CD14-positive monocyte (primary cell): Measurements from ENCODE around the gene MMRN2. TPM values are rescaled to one million over a fixed set of nuclear protein-coding genes. Genes with fewer than 3 reads are reported as not detected.
A peak's percentile ranks its signal among the peaks of the same experiment; 100 is the strongest.

Source experiments
- DNase-seq, 3 donors: peaks; one replicate each; pipeline ENCODE4 v3.0.0-alpha.2; 2011 to 2022
- H2AFZ ChIP-seq: 2 replicates; pipeline ENCODE4 v1.6.0; 2012; ENCODE audit warnings: mild to moderate bottlenecking, low read depth, low read length, inconsistent platforms; ENCODE audit not compliant: insufficient read depth, poor library complexity, severe bottlenecking
- H3K27ac ChIP-seq, 2 donors: 1 replicate in 1 of 2; 2 replicates in 1 of 2; pipeline ENCODE4 v1.5.1; 2012 to 2013; ENCODE audit warnings: low read length in 2 of 2, control low read depth in 1 of 2, inconsistent platforms in 1 of 2, low read depth in 1 of 2, mild to moderate bottlenecking in 1 of 2
- H3K27me3 ChIP-seq, 2 donors: one replicate each; pipeline versions ENCODE4 v1.6.0 to v1.6.1; 2011 to 2013; ENCODE audit warnings: low read length in 2 of 2; ENCODE audit not compliant: control insufficient read depth in 2 of 2, insufficient read depth in 2 of 2
- H3K36me3 ChIP-seq, 2 donors: replicated peaks in 1 of 2; 1 replicate in 1 of 2; 2 replicates in 1 of 2; pipeline versions ENCODE4 v1.5.1 to v1.6.1; 2012 to 2013; ENCODE audit warnings: low read length in 2 of 2, control low read depth in 1 of 2, inconsistent platforms in 1 of 2, mild to moderate bottlenecking in 1 of 2; ENCODE audit not compliant: insufficient read depth in 2 of 2, control insufficient read depth in 1 of 2
- H3K4me1 ChIP-seq, 2 donors: 1 replicate in 1 of 2; 2 replicates in 1 of 2; pipeline versions ENCODE4 v1.5.1 to v1.6.1; 2012 to 2013; ENCODE audit warnings: low read length in 2 of 2, control low read depth in 1 of 2, inconsistent platforms in 1 of 2, mild to moderate bottlenecking in 1 of 2, moderate library complexity in 1 of 2; ENCODE audit not compliant: insufficient read depth in 2 of 2, control insufficient read depth in 1 of 2
- H3K4me2 ChIP-seq: replicated peaks from 2 replicates; pipeline ENCODE3; 2012; ENCODE audit warnings: low read length, moderate library complexity, mild to moderate bottlenecking; ENCODE audit not compliant: poor library complexity, severe bottlenecking; ENCODE audit errors: extremely low read depth
- H3K4me3 ChIP-seq, 3 experiments: fragments of 200-600 bp in 1 of 3; sonication (generic) in 1 of 3; replicated peaks in 1 of 3; 1 replicate in 2 of 3; 2 replicates in 1 of 3; pipeline ENCODE4 v1.5.1; 2011 to 2013; ENCODE audit warnings: low read length in 3 of 3, mild to moderate bottlenecking in 3 of 3, control low read depth in 2 of 3, low read depth in 2 of 3, inconsistent platforms in 1 of 3, moderate library complexity in 1 of 3
- H3K79me2 ChIP-seq: 2 replicates; pipeline ENCODE4 v1.6.0; 2012; ENCODE audit warnings: mild to moderate bottlenecking, control low read depth, inconsistent platforms, low read length, moderate library complexity; ENCODE audit not compliant: insufficient read depth
- H3K9ac ChIP-seq: 2 replicates; pipeline ENCODE4 v1.6.0; 2017; ENCODE audit warnings: low read length, mild to moderate bottlenecking; ENCODE audit not compliant: insufficient read depth, poor library complexity, severe bottlenecking
- H3K9me3 ChIP-seq, 2 donors: replicated peaks in 1 of 2; 1 replicate in 1 of 2; 2 replicates in 1 of 2; pipeline versions ENCODE4 v1.5.1 to v1.6.1; 2012 to 2013; ENCODE audit warnings: low read length in 2 of 2, control low read depth in 1 of 2; ENCODE audit not compliant: control insufficient read depth in 1 of 2, insufficient read depth in 1 of 2
- H4K20me1 ChIP-seq: 2 replicates; pipeline ENCODE4 v1.6.0; 2012; ENCODE audit warnings: mild to moderate bottlenecking, low read length, control low read depth, moderate library complexity; ENCODE audit not compliant: insufficient read depth
- H3K27ac Mint-ChIP-seq, 7 donors: one replicate each; pipeline ENCODE4 v1.8.0; 2020; ENCODE audit warnings: mild to moderate bottlenecking in 7 of 7, mixed read lengths in 7 of 7, moderate library complexity in 6 of 7, inconsistent platforms in 2 of 7
- H3K27me3 Mint-ChIP-seq, 3 donors: one replicate each; pipeline ENCODE4 v1.8.0; 2021 to 2022; ENCODE audit warnings: low read depth in 3 of 3, mild to moderate bottlenecking in 3 of 3, mixed read lengths in 3 of 3, moderate library complexity in 3 of 3, inconsistent platforms in 1 of 3
- H3K36me3 Mint-ChIP-seq, 2 donors: one replicate each; pipeline ENCODE4 v1.8.0; 2020; ENCODE audit warnings: mixed read lengths in 2 of 2, inconsistent platforms in 1 of 2, mild to moderate bottlenecking in 1 of 2
- H3K4me1 Mint-ChIP-seq: one replicate; pipeline ENCODE4 v1.8.0; 2020; ENCODE audit warnings: mild to moderate bottlenecking, mixed read lengths
- H3K4me3 Mint-ChIP-seq, 2 donors: one replicate each; pipeline ENCODE4 v1.8.0; 2020; ENCODE audit warnings: mild to moderate bottlenecking in 2 of 2, mixed read lengths in 2 of 2, moderate library complexity in 1 of 2
- H3K9me3 Mint-ChIP-seq, 7 donors: one replicate each; pipeline ENCODE4 v1.8.0; 2020 to 2022; ENCODE audit warnings: mixed read lengths in 7 of 7, mild to moderate bottlenecking in 6 of 7, moderate library complexity in 6 of 7, inconsistent platforms in 2 of 7
- WGBS: methylation state at CpG from one replicate; pipeline ENCODE4 v1.1.5; 2013; ENCODE audit warnings: missing lambda C conversion rate; ENCODE audit not compliant: insufficient coverage; 5-methylcytosine and 5-hydroxymethylcytosine counted together
- intact Hi-C, 2 donors: fragments of 100-400 bp; cut with micrococcal nuclease; formaldehyde crosslinking; loops; one replicate each; pipeline versions ENCODE4 v1.15.0 to v1.15.1; 2023
- polyA plus RNA-seq, 3 donors: library from polyadenylated mRNA; depleted of rRNA in 1 of 3; unstranded in 2 of 3; stranded (reverse) in 1 of 3; fragments of 300-500 nt in 2 of 3; fragments of >200 nt in 1 of 3; fragmentation: Illumina TruSeq in 2 of 3; gene quantifications; 1 replicate in 2 of 3; 2 replicates in 1 of 3; pipeline ENCODE4 v1.2.3, GENCODE V29; 2012 to 2021
- TF ChIP-seq, protein P1 (sequence below): fragments of 200-600 bp; IDR thresholded peaks from one replicate; pipeline ENCODE4 v1.8.0; 2022; ENCODE audit warnings: antibody characterized with exemption, mild to moderate bottlenecking

Gene MMRN2
- polyA plus RNA-seq, 3 donors: 0.07 to 1.8 TPM; not detected in 1

DNA sequence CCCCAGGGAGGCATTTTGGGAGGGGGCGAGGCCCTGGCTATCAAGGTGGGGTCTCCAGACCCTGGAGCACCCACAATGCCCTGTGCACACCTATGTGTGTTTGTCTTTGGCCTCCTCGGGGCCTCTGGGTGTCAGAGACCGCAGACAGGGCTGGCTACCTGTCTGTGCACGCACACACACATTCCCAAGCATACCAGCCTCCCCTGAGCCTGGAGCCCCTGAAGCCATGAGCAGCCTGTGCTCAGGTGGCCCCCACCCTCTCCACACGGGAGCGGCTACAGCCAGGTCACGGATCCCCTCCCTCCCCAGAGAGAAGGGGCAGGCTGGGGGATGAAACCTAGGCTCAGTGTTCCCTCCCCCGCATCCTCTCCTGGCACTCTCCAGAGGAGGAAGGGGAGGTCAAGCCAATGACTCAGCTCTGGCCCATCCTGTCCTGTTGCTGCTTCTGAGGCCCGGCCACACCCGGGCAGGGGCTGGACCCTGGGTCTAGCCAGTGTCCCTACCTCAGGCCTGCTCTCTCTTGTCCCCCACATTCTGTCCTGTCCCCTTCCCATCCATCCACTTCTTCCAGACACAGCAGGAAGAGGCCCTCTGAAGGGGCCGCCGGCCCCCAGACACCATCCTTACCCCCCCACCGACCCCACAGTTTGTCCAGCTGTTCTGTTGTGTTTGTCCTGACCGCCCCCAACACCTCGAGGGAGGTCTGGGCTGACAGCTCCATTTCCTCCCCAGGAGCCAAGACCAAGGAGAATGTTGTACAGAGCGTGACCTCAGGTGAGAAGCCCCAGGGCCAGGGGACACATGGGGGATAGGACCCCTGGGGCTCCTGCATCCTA is 1.7 kb upstream of the MMRN2 start:
- no peaks in the 10 kb centered on the region for H3K36me3 ChIP-seq
- TF ChIP-seq, protein P1, sequence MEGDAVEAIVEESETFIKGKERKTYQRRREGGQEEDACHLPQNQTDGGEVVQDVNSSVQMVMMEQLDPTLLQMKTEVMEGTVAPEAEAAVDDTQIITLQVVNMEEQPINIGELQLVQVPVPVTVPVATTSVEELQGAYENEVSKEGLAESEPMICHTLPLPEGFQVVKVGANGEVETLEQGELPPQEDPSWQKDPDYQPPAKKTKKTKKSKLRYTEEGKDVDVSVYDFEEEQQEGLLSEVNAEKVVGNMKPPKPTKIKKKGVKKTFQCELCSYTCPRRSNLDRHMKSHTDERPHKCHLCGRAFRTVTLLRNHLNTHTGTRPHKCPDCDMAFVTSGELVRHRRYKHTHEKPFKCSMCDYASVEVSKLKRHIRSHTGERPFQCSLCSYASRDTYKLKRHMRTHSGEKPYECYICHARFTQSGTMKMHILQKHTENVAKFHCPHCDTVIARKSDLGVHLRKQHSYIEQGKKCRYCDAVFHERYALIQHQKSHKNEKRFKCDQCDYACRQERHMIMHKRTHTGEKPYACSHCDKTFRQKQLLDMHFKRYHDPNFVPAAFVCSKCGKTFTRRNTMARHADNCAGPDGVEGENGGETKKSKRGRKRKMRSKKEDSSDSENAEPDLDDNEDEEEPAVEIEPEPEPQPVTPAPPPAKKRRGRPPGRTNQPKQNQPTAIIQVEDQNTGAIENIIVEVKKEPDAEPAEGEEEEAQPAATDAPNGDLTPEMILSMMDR: no peak
- peaks cover 0 to under 1% of the 10 kb centered on the region in 2 donors for H3K9me3 ChIP-seq
- intact Hi-C loops: no loop called here
- H3K4me3 ChIP-seq: no peak overlapping the region
- H3K27ac Mint-ChIP-seq: no peak overlapping the region
- no peak overlapping the region for H3K4me2 ChIP-seq
- H3K9me3 Mint-ChIP-seq: peaks cover 0 to 8% (median under 1%) of the 10 kb centered on the region in 7 donors
- WGBS: 33% methylated on average over 5 of the region's 16 CpGs
- peak overlapping the region in 1 of 2 donors; percentile 62 for H3K4me3 Mint-ChIP-seq
- peaks cover 1 to 5% (median 4%) of the 10 kb centered on the region in 3 donors for H3K27me3 Mint-ChIP-seq
- H3K4me1 Mint-ChIP-seq: peaks cover 32% of the 10 kb centered on the region
- no peak overlapping the region for H3K27ac ChIP-seq
- peak in 1 of 3 donors; percentile 40 for DNase-seq
- H2AFZ ChIP-seq: no peak overlapping the region
- H3K79me2 ChIP-seq: no peaks in the 10 kb centered on the region
- H3K4me1 ChIP-seq: peaks cover 36 to 47% of the 10 kb centered on the region in 2 donors
- no peak overlapping the region for H3K9ac ChIP-seq
- no peaks in the 10 kb centered on the region for H3K27me3 ChIP-seq
- H4K20me1 ChIP-seq: no peaks in the 10 kb centered on the region
- H3K36me3 Mint-ChIP-seq: no peaks in the 10 kb centered on the region

DNA sequence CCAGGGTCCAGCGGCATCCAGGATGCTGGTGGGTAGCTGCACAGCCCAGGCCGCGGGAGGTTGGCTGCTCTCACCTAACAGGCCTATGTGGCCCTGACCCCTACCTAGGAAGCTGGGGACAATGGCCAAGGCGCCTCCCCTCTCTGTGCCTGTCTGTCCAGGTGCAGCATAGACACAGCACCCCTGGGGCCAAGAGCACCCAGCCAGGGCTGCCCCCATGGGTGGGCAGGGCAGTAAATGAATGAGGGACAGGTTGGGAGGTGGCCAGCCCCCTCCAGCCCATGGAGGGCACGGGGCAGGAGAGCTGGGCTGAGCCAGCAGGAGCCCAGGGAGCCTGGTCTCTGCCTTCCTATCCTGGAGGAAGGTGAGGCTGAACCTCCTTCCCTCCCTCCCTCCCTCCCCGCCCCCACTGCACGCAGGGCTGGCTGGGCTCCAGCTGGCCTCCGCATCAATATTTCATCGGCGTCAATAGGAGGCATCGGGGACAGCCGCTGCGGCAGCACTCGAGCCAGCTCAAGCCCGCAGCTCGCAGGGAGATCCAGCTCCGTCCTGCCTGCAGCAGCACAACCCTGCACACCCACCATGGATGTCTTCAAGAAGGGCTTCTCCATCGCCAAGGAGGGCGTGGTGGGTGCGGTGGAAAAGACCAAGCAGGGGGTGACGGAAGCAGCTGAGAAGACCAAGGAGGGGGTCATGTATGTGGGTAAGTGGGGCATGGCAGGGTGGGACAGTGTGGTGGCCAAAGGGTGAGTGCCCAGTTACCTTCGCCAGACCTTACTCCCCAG is 893 bp upstream of the MMRN2 start, which contains the start of gene SNCG:
Gene SNCG, plus strand, starts transcription at position 484 of the 785 bp plus-strand sequence. Its CDS starts 99 bp downstream, at position 583.
- Mint-ChIP-seq H3K27ac (peak within 1 kb of the TSS in 2 of 7 donors; percentile 11 to 54), H3K9me3 (peaks cover 5 to 15% (median 9%) of the 10 kb centered on the region in 7 donors), H3K36me3 (no peaks in the 10 kb centered on the region), H3K4me3 (peak within 1 kb of the TSS in 1 of 2 donors; percentile 62), H3K4me1 (peaks cover 32% of the 10 kb centered on the region), H3K27me3 (peaks cover 1 to 5% (median 4%) of the 10 kb centered on the region in 3 donors)
- Histone ChIP-seq H4K20me1 (no peaks in the 10 kb centered on the region), H3K79me2 (no peaks in the 10 kb centered on the region), H3K36me3 (no peaks in the 10 kb centered on the region), H3K4me1 (peaks cover 36 to 47% of the 10 kb centered on the region in 2 donors), H3K4me2 (no peak within 1 kb of the TSS), H2AFZ (peak within 1 kb of the TSS; percentile 33), H3K9me3 (peaks cover 0 to 8% of the 10 kb centered on the region in 2 donors), H3K9ac (no peak within 1 kb of the TSS), H3K4me3 (no peak within 1 kb of the TSS), H3K27ac (no peak within 1 kb of the TSS), H3K27me3 (no peaks in the 10 kb centered on the region)
- intact Hi-C loops: no loop called here
- 47% methylated on average over 13 of the region's 22 CpGs for WGBS
- no peak for DNase-seq
- TF ChIP-seq, protein P1: no peak
